SJSA1 (cell line): Measurements from ENCODE around the gene POU4F3. TPM values are rescaled to one million over a fixed set of nuclear protein-coding genes. Genes with fewer than 3 reads are reported as not detected.

Experiments used
- DNase-seq, 2 experiments: peaks; one replicate each; pipeline ENCODE4 v3.0.0-alpha.2; 2015 to 2020; ENCODE audit warnings: low spot score in 2 of 2, low read depth in 1 of 2
- H3K27ac ChIP-seq: fragments of 250-450 bp; sonication (Bioruptor Pico); 2 replicates; pipeline ENCODE4 v1.5.1; 2020; ENCODE audit warnings: mild to moderate bottlenecking, moderate library complexity
- H3K27me3 ChIP-seq: fragments of 250-450 bp; sonication (Bioruptor Pico); replicated peaks from 2 replicates; pipeline ENCODE4 v1.5.1; 2020; ENCODE audit warnings: mild to moderate bottlenecking, moderate library complexity
- H3K36me3 ChIP-seq: fragments of 250-450 bp; sonication (Bioruptor Pico); 2 replicates; pipeline ENCODE4 v1.5.1; 2020; ENCODE audit warnings: mild to moderate bottlenecking
- H3K4me1 ChIP-seq: fragments of 250-450 bp; sonication (Bioruptor Pico); replicated peaks from 2 replicates; pipeline ENCODE4 v1.6.1; 2021; ENCODE audit warnings: mild to moderate bottlenecking
- H3K4me3 ChIP-seq: fragments of 250-450 bp; sonication (Bioruptor Pico); 2 replicates; pipeline ENCODE4 v1.5.1; 2020; ENCODE audit warnings: mild to moderate bottlenecking
- H3K9me3 ChIP-seq: fragments of 250-450 bp; sonication (Bioruptor Pico); replicated peaks from 2 replicates; pipeline ENCODE4 v1.5.1; 2020; ENCODE audit warnings: mild to moderate bottlenecking
- total RNA-seq: library from RNA; depleted of rRNA; stranded (reverse); fragments of >200 nt; shearing (Covaris generic); gene quantifications from 2 replicates; pipeline ENCODE4 v1.2.3, GENCODE V29; 2014; rRNA removed

The POU4F3 gene
- total RNA-seq, 1 experiment from 2014 or later, result 0.16 TPM

- H3K4me1 ChIP-seq, result peaks cover 16% of the 10 kb centered on the region
- H3K27ac ChIP-seq, result peak overlapping the region; percentile 45
- no peak overlapping the region for H3K4me3 ChIP-seq
- no peaks in the 10 kb centered on the region for H3K36me3 ChIP-seq
- DNase-seq, result peak in 1 of 2 experiments; percentile 55
- H3K27me3 ChIP-seq, result no peaks in the 10 kb centered on the region
- H3K9me3 ChIP-seq, result 0 out of 2 replicates have a peak, but pooled peaks cover 3% of the 10 kb centered on the region
These were observed 49.7 kb downstream of the POU4F3 start for GRCh38 chr5:146388386-146388785.

GRCh38 chr5:146390469-146390868 is 51.8 kb downstream of the POU4F3 start:
- Histone ChIP-seq H3K27me3 (no peaks in the 10 kb centered on the region), H3K9me3 (0 out of 2 replicates have a peak, but pooled peaks cover 3% of the 10 kb centered on the region), H3K4me1 (peaks cover 16% of the 10 kb centered on the region), H3K27ac (no peak overlapping the region), H3K4me3 (no peak overlapping the region), H3K36me3 (no peaks in the 10 kb centered on the region)
- DNase-seq, result no peak

Other genes with a start within 250 kb of the POU4F3 start
- not detected in 2 replicates for gene PLAC8L1, start 233.3 kb upstream of the POU4F3 start, total RNA-seq
- 110 and 130 TPM in 2 replicates for gene LARS1, start 156.2 kb upstream of the POU4F3 start, total RNA-seq
- gene RBM27, start 135.2 kb upstream of the POU4F3 start, total RNA-seq, result 15.9 and 30.3 TPM in 2 replicates
- 55.1 and 84.3 TPM in 2 replicates for gene TCERG1, start 108.5 kb downstream of the POU4F3 start, total RNA-seq
- not detected in 2 replicates for gene GPR151, start 177.4 kb downstream of the POU4F3 start, total RNA-seq